Right cardiac atrium (tissue), 5 donors: ENCODE data around the gene NRIP1. TPM values are rescaled to one million over a fixed set of nuclear protein-coding genes. Genes with fewer than 3 reads are reported as not detected.
"Not testable (repeated sequence)": the region's sequence is repeated elsewhere in the genome, so short reads cannot be mapped to it uniquely, and the experiment has no call there.

Source experiments
- ATAC-seq, 2 donors: fragments of 200-7000 bp; cut with Tn5 transposase; one replicate each; pipeline versions ENCODE4 v1.8.0 to v1.9.1; 2020; ENCODE audit warnings: moderate library complexity in 2 of 2, mild to moderate bottlenecking in 1 of 2
- DNase-seq, 3 donors: peaks; one replicate each; pipeline ENCODE4 v3.0.0-alpha.2; 2020
- H3K27ac ChIP-seq: one replicate; pipeline ENCODE4 v1.5.1; 2013; ENCODE audit warnings: mild to moderate bottlenecking, low read length, control low read depth, moderate library complexity
- H3K27me3 ChIP-seq: one replicate; pipeline ENCODE4 v1.6.1; 2013; ENCODE audit not compliant: control insufficient read depth, insufficient read depth
- H3K4me1 ChIP-seq: one replicate; pipeline ENCODE4 v1.6.1; 2013; ENCODE audit warnings: low read length; ENCODE audit not compliant: control insufficient read depth, insufficient read depth
- H3K4me3 ChIP-seq: one replicate; pipeline ENCODE4 v1.5.1; 2013; ENCODE audit warnings: low read length, control low read depth
- H3K9me3 ChIP-seq: one replicate; pipeline ENCODE4 v1.6.1; 2013; ENCODE audit warnings: low read length; ENCODE audit not compliant: control insufficient read depth
- WGBS: extraction: QIAGEN DNeasy Blood & Tissue Kit; methylation state at CpG from one replicate; pipeline ENCODE4 v1.1.7; 2013; 5-methylcytosine and 5-hydroxymethylcytosine counted together
- intact Hi-C, 4 donors: fragments of 100-400 bp; cut with DNase I; formaldehyde crosslinking; loops; one replicate each; pipeline versions ENCODE4 v1.11.0 to v1.14.0; 2022 to 2023
- polyA plus RNA-seq: library from polyadenylated mRNA; stranded (reverse); fragments of 200-250 nt; gene quantifications from one replicate; pipeline ENCODE4 v1.2.3, GENCODE V29; 2013
- total RNA-seq, 4 donors: library from RNA; stranded (reverse); fragmentation: NEBNext Ultra II Directional; extraction: Animal tissue kit (Norgen Biotek cat#: 25700); gene quantifications; one replicate each; pipeline ENCODE4 v1.2.1, GENCODE V29; 2021
- donor health status: healthy with polysubstance abuse.
- donor health status: DM: no; HTN: yes; CAD: no.
- donor health status: DM: no; HTN: no; CAD: no.
- donor health status: DM: no; HTN: yes; CAD: no; lungs with severe emphysema.
- donor health status: DM: yes; HTN: yes; CAD: no.

Gene NRIP1
- total and polyA plus RNA-seq, 5 donors = 4.1 to 33.4 (median 20.0) TPM

GRCh38 chr21:15037900-15038293, 26.9 kb downstream of the NRIP1 start:
- Histone ChIP-seq H3K4me3 (no peak overlapping the region), H3K4me1 (no peaks in the 10 kb centered on the region), H3K27me3 (no peaks in the 10 kb centered on the region), H3K27ac (no peak overlapping the region), H3K9me3 (no peaks in the 10 kb centered on the region)
- WGBS = 94% methylated on average over 1 of the region's 1 CpG
- ATAC-seq = no peak
- intact Hi-C loops = no loop called here
- no peak for DNase-seq

DNA sequence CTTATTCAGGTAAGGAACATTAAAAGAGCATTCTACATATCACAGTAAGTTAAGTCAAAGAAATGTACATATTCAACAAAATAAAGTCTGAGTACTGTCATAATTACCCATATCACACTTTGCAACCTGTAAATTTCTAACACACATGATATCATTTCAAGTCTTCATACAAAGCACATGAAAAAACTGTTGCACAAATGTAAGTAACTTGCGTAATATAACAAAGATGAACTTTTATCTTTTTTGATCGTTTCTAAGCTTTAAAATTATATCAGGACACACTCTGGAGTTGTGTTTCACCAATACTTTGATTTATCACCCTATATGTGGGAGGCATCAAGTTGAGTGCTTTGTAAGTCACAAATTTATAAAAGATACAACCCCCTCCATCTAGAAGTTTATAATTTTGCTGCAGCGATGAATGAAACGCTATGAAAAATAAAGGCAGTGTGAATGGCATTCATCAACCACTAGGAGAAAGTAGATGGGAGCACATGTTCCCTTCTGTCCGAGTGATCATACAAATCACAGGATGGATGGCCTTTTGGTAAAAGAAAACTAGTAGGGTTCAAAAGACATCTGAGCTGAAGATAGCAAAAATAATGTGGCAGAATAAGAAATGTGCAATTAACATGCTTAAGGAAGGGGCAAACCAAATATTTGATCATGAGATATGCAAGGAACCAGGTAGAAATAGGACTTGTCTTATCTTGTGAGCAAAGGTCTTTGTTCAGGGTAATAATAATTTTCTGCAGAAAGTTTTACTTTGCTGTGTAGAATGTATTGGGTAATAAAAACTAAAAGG, 27.5 kb downstream of the NRIP1 start:
- 90% methylated on average over 5 of the region's 5 CpGs for WGBS
- Histone ChIP-seq H3K4me3 (no peak overlapping the region), H3K27ac (no peak overlapping the region), H3K27me3 (no peaks in the 10 kb centered on the region), H3K4me1 (no peaks in the 10 kb centered on the region), H3K9me3 (no peaks in the 10 kb centered on the region)
- intact Hi-C loops = no loop called here
- ATAC-seq = no peak
- no peak for DNase-seq

- H3K27ac ChIP-seq = no peak overlapping the region
- intact Hi-C loops = no loop called here
- ATAC-seq = no peak
- 57% methylated on average over 1 of the region's 1 CpG for WGBS
- no peaks in the 10 kb centered on the region for H3K27me3 ChIP-seq
- no peaks in the 10 kb centered on the region for H3K4me1 ChIP-seq
- DNase-seq = no peak
- H3K9me3 ChIP-seq = no peaks in the 10 kb centered on the region
- H3K4me3 ChIP-seq = no peak overlapping the region
Measured at GRCh38 chr21:15036189-15036588, 28.6 kb downstream of the NRIP1 start.

DNA sequence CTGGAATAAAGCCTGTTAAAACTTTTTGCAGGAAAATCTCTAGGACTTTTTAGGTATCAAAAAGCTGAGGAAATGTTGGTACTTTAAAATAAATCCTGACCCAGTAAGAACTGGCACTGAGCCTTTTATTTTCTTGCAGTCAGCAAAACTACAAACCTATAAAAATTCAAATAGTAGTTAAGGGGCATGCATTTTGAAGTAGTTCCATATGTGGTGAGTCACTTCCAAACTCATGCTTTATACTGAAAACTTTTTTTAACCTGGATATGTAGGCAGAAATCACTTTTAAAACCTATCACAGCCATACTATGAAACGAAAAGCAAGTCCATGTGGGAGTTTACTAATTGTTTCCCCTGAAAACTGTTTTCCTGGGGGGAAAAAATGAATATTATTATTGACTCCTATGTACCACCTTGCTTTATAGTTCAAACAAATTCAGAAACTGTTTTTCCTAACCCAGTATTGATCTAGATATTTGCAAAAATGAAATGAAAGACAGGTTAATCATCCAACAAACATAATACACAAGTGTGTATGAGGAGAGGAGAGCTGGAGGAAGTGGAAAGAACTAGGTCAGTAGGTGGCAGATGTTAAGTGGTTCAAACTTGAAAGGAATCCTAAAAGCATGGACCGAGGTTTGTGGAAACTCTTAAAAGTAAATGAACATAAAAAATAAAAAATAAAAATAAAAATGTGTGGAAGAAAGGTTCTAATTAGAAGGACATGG, 30.5 kb downstream of the NRIP1 start:
- Histone ChIP-seq H3K27me3 (no peaks in the 10 kb centered on the region), H3K9me3 (no peaks in the 10 kb centered on the region), H3K4me1 (no peaks in the 10 kb centered on the region), H3K27ac (no peak overlapping the region), H3K4me3 (no peak overlapping the region)
- ATAC-seq = no peak
- intact Hi-C loops = no loop called here
- WGBS = 29% methylated on average over 2 of the region's 2 CpGs
- no peak for DNase-seq

DNA sequence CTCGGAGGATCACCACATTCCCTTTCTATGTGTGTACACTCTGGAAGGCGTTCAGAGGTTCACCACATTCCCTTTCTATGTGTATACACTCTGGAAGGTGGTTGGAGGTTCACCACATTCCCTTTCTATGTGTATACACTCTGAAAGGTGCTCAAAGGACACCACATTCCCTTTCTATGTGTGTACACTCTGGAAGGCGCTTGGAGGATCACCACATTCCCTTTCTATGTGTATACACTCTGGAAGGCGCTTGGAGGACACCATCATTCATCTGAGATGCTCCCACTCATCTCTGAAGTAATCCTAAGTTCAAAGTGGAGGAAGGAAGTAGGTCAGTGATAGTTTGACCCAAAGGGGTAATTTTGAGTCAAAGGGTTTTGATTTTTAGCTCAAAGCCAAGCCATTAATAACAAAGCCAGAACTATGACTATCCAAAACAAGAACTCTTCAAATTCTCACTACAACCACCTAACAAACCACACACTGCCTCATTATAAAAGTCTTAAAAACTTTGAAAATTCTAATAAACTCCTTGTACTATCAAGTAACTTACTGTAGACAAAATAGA, 32.9 kb downstream of the NRIP1 start:
- Histone ChIP-seq H3K27me3 (no peaks in the 10 kb centered on the region), H3K4me1 (no peaks in the 10 kb centered on the region), H3K27ac (no peak overlapping the region), H3K9me3 (no peaks in the 10 kb centered on the region), H3K4me3 (no peak overlapping the region)
- WGBS = 90% methylated on average over 3 of the region's 4 CpGs
- DNase-seq (no peak), ATAC-seq (no peak)
- intact Hi-C loops = no loop called here

- H3K4me3 ChIP-seq, H3K4me1 ChIP-seq, H3K27me3 ChIP-seq, H3K9me3 ChIP-seq, DNase-seq, H3K27ac ChIP-seq, intact Hi-C loops, ATAC-seq: not testable (repeated sequence)
- 85% methylated on average over 12 of the region's 14 CpGs for WGBS
Measured at GRCh38 chr21:15031362-15031761, 33.4 kb downstream of the NRIP1 start.

DNA sequence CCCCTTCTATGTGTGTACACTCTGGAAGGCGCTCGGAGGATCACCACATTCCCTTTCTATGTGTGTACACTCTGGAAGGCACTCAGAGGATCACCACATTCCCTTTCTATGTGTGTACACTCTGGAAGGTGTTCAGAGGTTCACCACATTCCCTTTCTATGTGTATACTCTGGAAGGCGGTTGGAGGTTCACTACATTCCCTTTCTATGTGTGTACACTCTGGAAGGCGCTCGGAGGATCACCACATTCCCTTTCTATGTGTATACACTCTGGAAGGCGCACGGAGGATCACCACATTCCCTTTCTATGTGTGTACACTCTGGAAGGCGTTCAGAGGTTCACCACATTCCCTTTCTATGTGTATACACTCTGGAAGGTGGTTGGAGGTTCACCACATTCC, 33.9 kb downstream of the NRIP1 start:
- DNase-seq, intact Hi-C loops, H3K9me3 ChIP-seq, H3K4me1 ChIP-seq, H3K4me3 ChIP-seq, ATAC-seq, H3K27me3 ChIP-seq, H3K27ac ChIP-seq: not testable (repeated sequence)
- 98% methylated on average over 8 of the region's 8 CpGs for WGBS

- H3K27ac ChIP-seq = no peak overlapping the region
- 80% methylated on average over 4 of the region's 4 CpGs for WGBS
- DNase-seq (no peak), ATAC-seq (no peak)
- peaks cover 1% of the 10 kb centered on the region for H3K4me1 ChIP-seq
- no peaks in the 10 kb centered on the region for H3K9me3 ChIP-seq
- intact Hi-C loops = no loop called here
- no peak overlapping the region for H3K4me3 ChIP-seq
- H3K27me3 ChIP-seq = no peaks in the 10 kb centered on the region
Measured at GRCh38 chr21:15029077-15029476, 35.7 kb downstream of the NRIP1 start.

DNA sequence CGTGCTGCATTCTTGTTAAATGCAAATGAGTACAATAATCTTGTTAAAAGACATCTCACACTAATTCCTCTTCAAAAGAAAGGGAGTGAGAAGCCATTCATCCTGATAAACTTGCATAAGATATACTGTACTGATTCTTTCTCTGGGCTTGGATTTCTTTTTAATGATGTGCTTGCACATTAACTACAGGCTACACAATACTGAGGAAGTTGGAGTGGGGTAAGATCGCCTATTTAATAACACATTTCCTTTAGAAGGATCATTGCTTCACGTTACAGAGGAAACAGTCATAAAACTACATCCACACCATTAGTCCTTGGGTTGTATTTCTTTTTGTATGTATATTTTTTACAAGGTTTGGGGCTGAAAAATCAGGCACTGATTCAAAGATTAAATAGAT, 36.6 kb downstream of the NRIP1 start:
- 64% methylated on average over 3 of the region's 3 CpGs for WGBS
- H3K4me3 ChIP-seq = no peak overlapping the region
- no peaks in the 10 kb centered on the region for H3K27me3 ChIP-seq
- DNase-seq (no peak), ATAC-seq (no peak)
- intact Hi-C loops = no loop called here
- H3K9me3 ChIP-seq = no peaks in the 10 kb centered on the region
- peaks cover 1% of the 10 kb centered on the region for H3K4me1 ChIP-seq
- H3K27ac ChIP-seq = no peak overlapping the region

DNA sequence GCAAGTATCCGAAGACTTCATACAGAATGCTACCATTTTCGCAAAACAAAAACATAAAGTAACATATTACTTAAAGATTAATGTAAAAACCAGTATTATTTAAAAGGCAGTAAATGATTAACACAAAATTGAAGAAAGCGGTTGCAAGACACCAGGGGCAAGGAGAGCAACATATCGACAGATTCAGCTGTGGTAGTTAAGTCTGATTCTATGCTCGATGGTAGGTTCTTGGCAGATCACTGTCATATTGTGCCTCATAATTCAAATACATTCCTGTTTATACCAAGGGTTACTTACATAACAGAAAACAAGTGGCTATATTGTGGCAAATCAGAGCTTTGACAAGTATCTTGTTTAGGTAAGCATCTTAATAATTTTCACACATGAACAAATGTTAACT, 37.7 kb downstream of the NRIP1 start:
- H3K4me3 ChIP-seq = no peak overlapping the region
- intact Hi-C loops = no loop called here
- H3K27ac ChIP-seq = no peak overlapping the region
- 85% methylated on average over 5 of the region's 5 CpGs for whole genome bisulfite sequencing
- H3K9me3 ChIP-seq = no peaks in the 10 kb centered on the region
- H3K27me3 ChIP-seq = no peaks in the 10 kb centered on the region
- peaks cover 1% of the 10 kb centered on the region for H3K4me1 ChIP-seq
- ATAC-seq (no peak), DNase-seq (no peak)

GRCh38 chr21:15026370-15026769, 38.4 kb downstream of the NRIP1 start:
- H3K4me3 ChIP-seq = no peak overlapping the region
- H3K27ac ChIP-seq = no peak overlapping the region
- no peaks in the 10 kb centered on the region for H3K27me3 ChIP-seq
- WGBS = 84% methylated on average over 2 of the region's 2 CpGs
- no peak for DNase-seq
- no peak for ATAC-seq
- intact Hi-C loops = no loop called here
- H3K4me1 ChIP-seq = peaks cover 1% of the 10 kb centered on the region
- no peaks in the 10 kb centered on the region for H3K9me3 ChIP-seq
